ENCODE data around the gene NFILZ.

DNA sequence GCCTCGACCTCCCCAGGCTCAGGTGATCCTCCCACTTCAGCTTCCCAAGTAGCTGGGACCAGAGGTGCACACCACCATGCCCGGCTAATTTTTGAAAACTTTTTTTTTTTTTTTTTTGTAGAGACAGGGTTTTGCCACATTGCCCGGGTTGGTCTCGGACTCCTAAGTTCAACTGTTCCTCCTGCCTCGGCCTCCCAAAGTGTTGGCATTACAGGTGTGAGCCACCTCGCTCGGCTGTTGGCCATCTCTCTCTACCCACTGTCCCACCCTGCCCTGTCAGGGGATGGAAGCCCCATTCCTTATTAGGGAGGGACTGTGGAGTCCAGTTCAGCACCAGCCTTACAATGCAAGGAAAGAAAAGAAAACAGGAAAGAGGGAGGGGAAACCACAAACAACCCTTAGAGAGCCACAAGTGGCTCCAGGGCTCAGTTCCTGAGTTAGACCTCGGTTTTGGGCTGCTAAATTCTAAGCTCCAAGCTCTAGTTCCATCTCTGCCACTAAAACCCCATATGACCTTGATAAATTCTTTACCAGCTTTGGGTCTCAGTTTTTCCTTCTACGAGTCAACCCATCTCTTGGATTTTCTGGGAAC, 36.5 kb downstream of the NFILZ start:
- TF ChIP-seq CTCF (IDR thresholded peaks at IDR 0.05; ENCODE audit: low read depth, low read length) (no peak), EZH2phosphoT487 (IDR thresholded peaks at IDR 0.05; ENCODE audit: low read depth) (no peak)
